GM11168 (cell line): ENCODE measurements around the gene KCTD11.

ENCODE experiments used
- in situ Hi-C: fragments of 300-500 bp; cut with MboI; formaldehyde crosslinking; loops from one replicate; pipeline ENCODE4 v1.12.0; 2022; ENCODE audit warnings: low sequenced_read_pairs; ENCODE audit not compliant: unreplicated experiment

Gene KCTD11

DNA sequence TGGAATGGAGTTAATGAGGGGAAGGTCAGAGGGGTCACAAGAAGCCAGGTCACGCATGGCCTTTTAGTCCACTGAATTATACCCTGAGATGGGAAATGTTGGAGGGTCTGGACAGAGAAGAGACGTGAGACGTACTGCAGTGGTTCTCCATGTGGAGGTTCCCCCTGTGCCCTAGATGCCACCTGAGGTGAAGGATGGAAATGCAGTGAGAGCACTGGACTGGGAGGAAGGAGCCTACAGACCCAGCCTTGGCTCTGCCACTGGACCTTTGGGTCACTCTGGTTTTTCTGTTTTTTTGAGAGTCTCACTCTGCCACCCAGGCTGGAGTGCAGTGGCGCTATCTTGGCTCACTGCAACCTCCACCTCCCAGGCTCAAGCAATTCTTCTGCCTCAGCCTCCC is 44.2 kb downstream of the KCTD11 start:
- in situ Hi-C loops: no loop called here

DNA sequence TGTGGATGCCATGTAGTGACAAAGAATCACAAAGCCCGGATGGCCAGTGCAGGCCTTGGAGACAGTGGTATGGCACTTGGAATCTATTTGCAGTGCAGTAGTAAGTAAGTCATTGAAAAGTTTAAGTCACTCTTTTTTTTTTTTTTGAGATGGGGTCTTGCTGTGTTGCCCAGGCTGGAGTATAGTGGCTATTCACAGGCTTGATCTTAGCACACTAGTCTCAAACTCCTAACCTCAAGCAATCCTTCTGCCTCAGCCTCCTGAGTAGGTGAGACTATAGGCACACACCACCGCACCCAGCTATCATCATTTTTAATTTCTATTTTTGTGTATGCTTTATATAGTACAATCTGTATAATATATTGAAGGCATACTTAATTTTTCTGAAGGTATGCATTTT is 46.6 kb downstream of the KCTD11 start:
- in situ Hi-C loops: no loop called here

DNA sequence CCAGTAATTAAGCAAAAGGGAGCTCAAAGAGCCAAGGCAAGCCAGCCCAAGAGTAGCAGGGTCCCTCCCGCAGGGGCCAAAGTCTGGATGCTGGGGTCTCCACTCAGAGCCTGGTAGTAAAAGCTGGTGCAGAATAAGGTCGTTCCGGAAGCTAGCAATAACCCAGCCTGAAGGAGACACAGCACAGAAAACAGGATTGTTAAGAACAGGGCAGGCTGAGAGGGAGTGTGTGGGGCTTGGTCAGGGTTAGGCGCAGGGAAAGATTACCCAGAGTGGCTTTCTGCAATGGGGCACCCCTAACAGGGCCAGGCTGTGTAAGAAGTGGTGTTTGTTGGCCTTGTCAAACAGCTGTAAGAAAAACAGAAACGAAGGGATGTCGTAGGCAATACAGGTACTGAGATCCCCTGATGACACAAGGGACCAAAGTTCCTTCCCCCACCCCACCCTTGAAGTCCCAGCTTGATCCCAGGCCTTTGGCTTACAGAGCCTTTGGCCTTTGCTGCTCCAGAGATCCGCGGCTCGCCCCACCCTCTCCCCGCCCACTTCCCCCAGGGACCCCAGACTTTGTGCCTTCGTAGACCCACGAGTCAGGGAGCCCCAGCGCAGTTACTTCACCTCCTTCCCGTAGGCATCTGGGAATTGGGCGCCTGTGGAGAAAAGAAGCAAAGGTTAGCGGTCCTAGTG is 51.2 kb downstream of the KCTD11 start:
- in situ Hi-C loops: no loop called here

GRCh38 chr17:7403727-7403976 is 51.7 kb downstream of the KCTD11 start:
- in situ Hi-C loops: no loop called here

GRCh38 chr17:7403977-7404736 is 52.2 kb downstream of the KCTD11 start, which contains the start of gene TMEM256:
Gene TMEM256 (minus strand): TSS chr17:7404097. CDS start chr17:7404084, 13 bp downstream.
- in situ Hi-C loops: no loop called here
